GM12891 (cell line): ENCODE results near the gene ZNF763.
"Not testable (repeated sequence)": the region's sequence is repeated elsewhere in the genome, so short reads cannot be mapped to it uniquely, and the experiment has no call there.

Source experiments
- DNase-seq: peaks from one replicate; pipeline ENCODE4 v3.0.0; 2011; ENCODE audit warnings: low spot score; ENCODE audit not compliant: insufficient read length
- FAIRE-seq: peaks from 2 replicates; lab custom pipeline; 2011; peaks lifted over from hg19 to GRCh38; lab: Jason Lieb, UNC
- PAX5 ChIP-seq: IDR thresholded peaks from 2 replicates; pipeline ENCODE4 v1.6.1; 2011; ENCODE audit warnings: low read length, moderate library complexity, mild to moderate bottlenecking; ENCODE audit not compliant: insufficient read depth, severe bottlenecking
- POLR2A ChIP-seq: IDR thresholded peaks from 2 replicates; pipeline ENCODE4 v1.6.1; 2011; ENCODE audit warnings: low read depth, low read length, control low read depth
- POLR2AphosphoS5 ChIP-seq: IDR thresholded peaks from 2 replicates; pipeline ENCODE4 v1.6.1; 2011; ENCODE audit warnings: low read depth, low read length, control low read depth
- POU2F2 ChIP-seq: IDR thresholded peaks from 2 replicates; pipeline ENCODE4 v1.6.1; 2011; ENCODE audit warnings: low read depth, mild to moderate bottlenecking, control low read depth, low read length, moderate library complexity
- SPI1 ChIP-seq: IDR thresholded peaks from 2 replicates; pipeline ENCODE4 v1.6.1; 2011; ENCODE audit warnings: low read depth, low read length, control low read depth
- TAF1 ChIP-seq: IDR thresholded peaks from 2 replicates; pipeline ENCODE4 v1.6.1; 2011; ENCODE audit warnings: low read depth, low read length, control low read depth

Gene ZNF763

DNA sequence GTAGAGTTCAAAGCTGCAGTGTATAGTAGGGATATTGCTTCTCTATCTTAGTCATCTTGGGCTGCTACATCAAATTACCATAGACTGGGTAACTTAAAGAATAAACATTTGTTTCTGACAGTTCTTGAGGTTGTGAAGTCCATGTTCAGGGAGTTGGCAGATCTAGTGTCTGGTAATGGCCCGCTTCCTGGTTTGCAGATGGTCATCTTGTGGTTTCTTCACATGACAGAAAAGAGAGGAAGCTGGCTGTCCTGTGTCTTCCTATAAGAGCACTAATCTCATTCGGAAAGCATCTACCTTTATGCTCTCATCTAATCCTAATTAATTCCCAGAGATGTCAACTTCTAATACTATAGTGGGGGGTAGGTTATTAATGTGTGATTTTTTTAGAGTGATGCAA lies 6.2 kb downstream of the ZNF763 start:
- no peak for FAIRE-seq
- no peak for DNase-seq
- TF ChIP-seq TAF1 (no peak), PAX5 (no peak), POLR2A (no peak), POLR2AphosphoS5 (no peak), POU2F2 (no peak)

- FAIRE-seq (no peak), DNase-seq (no peak)
Measured at GRCh38 chr19:11973019-11973810, 8.4 kb downstream of the ZNF763 start.

GRCh38 chr19:11978492-11979100 lies 13.8 kb downstream of the ZNF763 start:
- no peak for FAIRE-seq
- no peak for TF ChIP-seq PAX5
- TF ChIP-seq POLR2AphosphoS5: no peak
- TF ChIP-seq TAF1: no peak
- TF ChIP-seq POU2F2: no peak
- no peak for TF ChIP-seq POLR2A
- no peak for TF ChIP-seq SPI1
- DNase-seq: no peak

More at GRCh38 chr19:11973019-11973810, 8.4 kb downstream of the ZNF763 start:
- TF ChIP-seq POLR2AphosphoS5 (no peak), POLR2A (no peak), SPI1 (no peak), PAX5 (no peak), TAF1 (no peak), POU2F2 (no peak)

GRCh38 chr19:11979527-11979926 lies 14.7 kb downstream of the ZNF763 start:
- DNase-seq: no peak
- no peak for FAIRE-seq
- TF ChIP-seq TAF1: no peak
- TF ChIP-seq POLR2AphosphoS5: no peak
- TF ChIP-seq POLR2A: no peak
- TF ChIP-seq SPI1: no peak
- no peak for TF ChIP-seq POU2F2
- no peak for TF ChIP-seq PAX5

- DNase-seq (no peak), FAIRE-seq (no peak)
- TF ChIP-seq SPI1: no peak
- TF ChIP-seq TAF1: no peak
- no peak for TF ChIP-seq POU2F2
- no peak for TF ChIP-seq POLR2AphosphoS5
- no peak for TF ChIP-seq PAX5
- TF ChIP-seq POLR2A: no peak
Measured at GRCh38 chr19:11982526-11982925, 17.7 kb downstream of the ZNF763 start.

GRCh38 chr19:11984986-11985385 lies 20.1 kb downstream of the ZNF763 start:
- TF ChIP-seq POU2F2 (no peak), POLR2AphosphoS5 (no peak), POLR2A (no peak), PAX5 (no peak), SPI1 (no peak), TAF1 (no peak)
- FAIRE-seq (no peak), DNase-seq (no peak)

GRCh38 chr19:11986754-11987153 lies 21.9 kb downstream of the ZNF763 start:
- FAIRE-seq (no peak), DNase-seq (no peak)
- TF ChIP-seq TAF1 (no peak), POU2F2 (no peak), SPI1 (no peak), POLR2A (no peak), POLR2AphosphoS5 (no peak), PAX5 (no peak)

- peak; percentile 86 for FAIRE-seq
- DNase-seq: peak; percentile 84
- TF ChIP-seq SPI1: no peak
- peak; percentile 90 for TF ChIP-seq POLR2A
- no peak for TF ChIP-seq POU2F2
- no peak for TF ChIP-seq PAX5
- peak; percentile 65 for TF ChIP-seq TAF1
- TF ChIP-seq POLR2AphosphoS5: peak; percentile 82
Measured at GRCh38 chr19:11987405-11988281, 22.8 kb downstream of the ZNF763 start.

DNA sequence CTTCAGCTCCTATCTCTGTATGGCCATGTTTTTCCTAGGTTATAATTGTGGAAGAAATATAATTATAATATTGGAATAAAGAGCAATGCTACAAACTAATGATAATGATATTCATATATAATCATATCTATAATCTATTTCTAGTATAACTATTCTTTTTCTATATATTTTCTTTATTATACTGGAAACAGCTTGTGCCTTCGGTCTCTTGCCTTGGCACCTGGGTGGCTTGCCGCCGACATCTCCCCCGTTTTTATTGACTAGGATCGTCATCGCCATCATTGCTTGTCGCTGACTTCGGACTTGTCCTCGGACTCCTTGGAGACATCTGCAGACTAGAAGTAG lies 24.2 kb downstream of the ZNF763 start:
- DNase-seq: no peak
- no peak for TF ChIP-seq POU2F2
- TF ChIP-seq POLR2A: no peak
- no peak for TF ChIP-seq TAF1
- no peak for TF ChIP-seq PAX5
- no peak for TF ChIP-seq POLR2AphosphoS5
- no peak for TF ChIP-seq SPI1
- no peak for FAIRE-seq

GRCh38 chr19:11991921-11992320 lies 27.1 kb downstream of the ZNF763 start:
- not testable (repeated sequence) for DNase-seq, FAIRE-seq
